22Rv1 (cell line): ENCODE results near the gene IPPK.

Experiments
- H3K27ac ChIP-seq: fragments of 450-650 bp; 2 replicates; pipeline ENCODE4 v1.5.1; 2017
- ZFX ChIP-seq: fragments of 450-650 bp; IDR thresholded peaks from 2 replicates; pipeline ENCODE4 v1.6.1; 2017; ENCODE audit warnings: antibody characterized with exemption, borderline replicate concordance
- TF ChIP-seq, protein P1 (sequence below): fragments of 450-650 bp; IDR thresholded peaks from 2 replicates; pipeline ENCODE4 v1.5.1; 2017; ENCODE audit warnings: mild to moderate bottlenecking

The IPPK gene

GRCh38 chr9:92644278-92644677, 25.7 kb downstream of the IPPK start:
- TF ChIP-seq, protein P1, sequence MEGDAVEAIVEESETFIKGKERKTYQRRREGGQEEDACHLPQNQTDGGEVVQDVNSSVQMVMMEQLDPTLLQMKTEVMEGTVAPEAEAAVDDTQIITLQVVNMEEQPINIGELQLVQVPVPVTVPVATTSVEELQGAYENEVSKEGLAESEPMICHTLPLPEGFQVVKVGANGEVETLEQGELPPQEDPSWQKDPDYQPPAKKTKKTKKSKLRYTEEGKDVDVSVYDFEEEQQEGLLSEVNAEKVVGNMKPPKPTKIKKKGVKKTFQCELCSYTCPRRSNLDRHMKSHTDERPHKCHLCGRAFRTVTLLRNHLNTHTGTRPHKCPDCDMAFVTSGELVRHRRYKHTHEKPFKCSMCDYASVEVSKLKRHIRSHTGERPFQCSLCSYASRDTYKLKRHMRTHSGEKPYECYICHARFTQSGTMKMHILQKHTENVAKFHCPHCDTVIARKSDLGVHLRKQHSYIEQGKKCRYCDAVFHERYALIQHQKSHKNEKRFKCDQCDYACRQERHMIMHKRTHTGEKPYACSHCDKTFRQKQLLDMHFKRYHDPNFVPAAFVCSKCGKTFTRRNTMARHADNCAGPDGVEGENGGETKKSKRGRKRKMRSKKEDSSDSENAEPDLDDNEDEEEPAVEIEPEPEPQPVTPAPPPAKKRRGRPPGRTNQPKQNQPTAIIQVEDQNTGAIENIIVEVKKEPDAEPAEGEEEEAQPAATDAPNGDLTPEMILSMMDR, result no peak
- no peak for TF ChIP-seq ZFX

GRCh38 chr9:92642564-92642963, 27.4 kb downstream of the IPPK start:
- no peak for TF ChIP-seq ZFX
- TF ChIP-seq, protein P1, result no peak
- H3K27ac ChIP-seq, result no peak overlapping the region

More at GRCh38 chr9:92644278-92644677, 25.7 kb downstream of the IPPK start:
- no peak overlapping the region for H3K27ac ChIP-seq

DNA sequence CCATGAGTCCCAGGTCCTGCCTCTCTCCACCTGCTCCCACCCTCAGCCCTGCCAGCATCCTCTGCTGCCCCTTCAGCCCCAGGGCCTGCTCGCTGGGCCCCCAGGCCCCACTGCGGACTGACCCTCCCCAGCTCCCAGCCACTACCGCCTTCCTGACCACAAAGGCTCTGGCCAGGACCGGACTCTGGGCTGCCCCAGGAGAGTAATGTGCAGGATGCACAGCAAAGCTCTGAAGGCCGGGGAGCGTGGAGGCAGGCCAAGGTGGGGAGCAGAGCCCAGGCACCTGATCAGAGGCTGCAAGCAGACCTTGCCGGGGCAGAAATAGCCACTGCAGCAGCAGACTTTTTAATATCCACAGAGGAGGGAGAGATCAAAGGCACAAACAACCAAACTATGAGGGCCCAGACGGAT, 27.9 kb downstream of the IPPK start:
- H3K27ac ChIP-seq, result no peak overlapping the region
- TF ChIP-seq, protein P1, result no peak
- no peak for TF ChIP-seq ZFX

DNA sequence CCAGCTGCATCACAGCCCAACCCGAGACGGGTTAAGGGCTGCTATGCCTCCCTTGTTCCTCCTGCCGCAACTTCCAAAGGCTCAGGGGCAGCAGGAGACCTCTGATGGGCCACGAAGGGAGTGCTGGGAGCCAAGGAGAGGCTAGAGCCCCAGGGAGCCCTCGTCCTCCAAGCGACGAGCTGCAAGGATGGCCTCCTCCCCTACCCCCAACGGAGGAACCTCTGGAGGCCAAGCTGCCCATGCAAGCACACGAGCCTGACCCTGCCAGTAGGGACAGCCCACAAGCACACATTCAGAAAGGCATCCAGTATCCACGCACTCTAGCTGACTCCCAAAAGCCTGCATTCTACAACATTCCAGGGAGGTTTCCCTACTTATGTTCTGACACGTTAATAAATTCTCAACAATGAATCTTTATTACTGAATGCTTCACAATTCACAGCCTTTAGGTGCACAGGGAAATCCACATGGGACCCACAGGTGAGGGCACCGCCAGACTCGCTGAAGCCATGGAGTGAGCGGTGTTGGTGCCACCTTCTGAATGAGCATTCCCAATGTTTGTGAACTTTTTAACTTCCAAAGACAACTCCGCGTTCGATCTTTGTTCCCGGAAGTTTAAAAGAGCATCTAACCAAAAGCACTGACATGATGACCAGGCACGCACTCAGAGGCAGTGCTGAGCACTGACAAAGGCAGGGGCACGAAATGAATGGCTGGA, 28.7 kb downstream of the IPPK start:
- no peak overlapping the region for H3K27ac ChIP-seq

GRCh38 chr9:92640398-92641091, 29.4 kb downstream of the IPPK start:
- H3K27ac ChIP-seq, result no peak overlapping the region
- TF ChIP-seq, protein P1, result no peak
- no peak for TF ChIP-seq ZFX

More for the DNA sequence above, 28.7 kb downstream of the IPPK start:
- no peak for TF ChIP-seq ZFX
- TF ChIP-seq, protein P1, result no peak

GRCh38 chr9:92639791-92640271, 30.1 kb downstream of the IPPK start:
- no peak for TF ChIP-seq ZFX
- TF ChIP-seq, protein P1, result no peak
- H3K27ac ChIP-seq, result no peak overlapping the region

GRCh38 chr9:92639124-92639523, 30.8 kb downstream of the IPPK start:
- H3K27ac ChIP-seq, result no peak overlapping the region
- TF ChIP-seq ZFX, result no peak
- TF ChIP-seq, protein P1, result no peak
